SU-DHL-6 (cell line): ENCODE results near the gene TSSK3.
A peak's percentile ranks its signal among the peaks of the same experiment; 100 is the strongest.

Experiments used
- H2AFZ ChIP-seq: fragments of 200-600 bp; sonication (generic); 2 replicates; pipeline ENCODE4 v1.6.1; 2014; ENCODE audit warnings: low read depth, mild to moderate bottlenecking, moderate library complexity, mixed read lengths, antibody characterized with exemption, low read length; ENCODE audit not compliant: severe bottlenecking
- H3F3A ChIP-seq: fragments of 200-600 bp; shearing (Covaris generic); 2 replicates; pipeline ENCODE4 v1.6.0; 2016; ENCODE audit warnings: antibody characterized with exemption, mild to moderate bottlenecking; ENCODE audit not compliant: insufficient read depth
- H3K27ac ChIP-seq: fragments of 200-600 bp; sonication (generic); 2 replicates; pipeline ENCODE4 v1.5.1; 2016; ENCODE audit warnings: low read depth, mild to moderate bottlenecking, low read length, moderate library complexity, mixed read lengths
- H3K27me3 ChIP-seq: fragments of 200-600 bp; sonication (generic), shearing (Covaris generic); 2 replicates; pipeline ENCODE4 v1.6.0; 2014; ENCODE audit warnings: mild to moderate bottlenecking, low read length
- H3K36me3 ChIP-seq: fragments of 200-600 bp; sonication (generic); 2 replicates; pipeline ENCODE4 v1.6.1; 2014; ENCODE audit warnings: mild to moderate bottlenecking, low read length, mixed read lengths
- H3K4me2 ChIP-seq: fragments of 300-600, 200-600 bp; shearing (Covaris generic), sonication (generic); 2 replicates; pipeline ENCODE4 v1.6.0; 2014; ENCODE audit warnings: low read length, low read depth, mild to moderate bottlenecking; ENCODE audit not compliant: poor library complexity, severe bottlenecking
- H3K4me3 ChIP-seq: fragments of 200-600 bp; sonication (generic); 2 replicates; pipeline ENCODE4 v1.5.1; 2014; ENCODE audit warnings: antibody characterized with exemption, low read length, mild to moderate bottlenecking, mixed read lengths; ENCODE audit not compliant: insufficient read depth, poor library complexity, severe bottlenecking
- H3K79me2 ChIP-seq: fragments of 200-600 bp; sonication (generic); 2 replicates; pipeline ENCODE4 v1.6.1; 2014; ENCODE audit warnings: mild to moderate bottlenecking, low read length, moderate library complexity; ENCODE audit not compliant: insufficient read depth
- H3K9ac ChIP-seq: fragments of 200-600 bp; sonication (generic); 2 replicates; pipeline ENCODE4 v1.7.0; 2014; ENCODE audit warnings: mild to moderate bottlenecking, low read length
- H3K9me2 ChIP-seq: fragments of 200-600 bp; sonication (generic); replicated peaks from 2 replicates; pipeline ENCODE4 v1.6.1; 2014; ENCODE audit warnings: low read length; ENCODE audit not compliant: insufficient read depth
- H3K9me3 ChIP-seq: fragments of 200-600 bp; sonication (generic); 2 replicates; pipeline ENCODE4 v1.6.1; 2014; ENCODE audit warnings: low read length, mixed read lengths; ENCODE audit not compliant: insufficient read depth
- H4K20me1 ChIP-seq: fragments of 200-600 bp; sonication (generic); 2 replicates; pipeline ENCODE4 v1.6.1; 2014; ENCODE audit warnings: low read depth, mild to moderate bottlenecking, antibody characterized with exemption, low read length, moderate library complexity, mixed read lengths
- EZH2phosphoT487 ChIP-seq: fragments of 200-600 bp; sonication (generic), shearing (Covaris generic); conservative IDR thresholded peaks from 2 replicates; pipeline ENCODE4 v1.6.1; 2018; ENCODE audit warnings: mild to moderate bottlenecking, antibody characterized with exemption, low read length, moderate library complexity, mixed read lengths
- TF ChIP-seq, protein P1 (sequence below): fragments of 200-600 bp; sonication (generic); IDR thresholded peaks from one replicate; pipeline ENCODE4 v1.5.1; 2017; ENCODE audit warnings: antibody characterized with exemption, mild to moderate bottlenecking, low read length, moderate library complexity; ENCODE audit not compliant: insufficient read depth, poor library complexity, severe bottlenecking

Gene TSSK3

DNA sequence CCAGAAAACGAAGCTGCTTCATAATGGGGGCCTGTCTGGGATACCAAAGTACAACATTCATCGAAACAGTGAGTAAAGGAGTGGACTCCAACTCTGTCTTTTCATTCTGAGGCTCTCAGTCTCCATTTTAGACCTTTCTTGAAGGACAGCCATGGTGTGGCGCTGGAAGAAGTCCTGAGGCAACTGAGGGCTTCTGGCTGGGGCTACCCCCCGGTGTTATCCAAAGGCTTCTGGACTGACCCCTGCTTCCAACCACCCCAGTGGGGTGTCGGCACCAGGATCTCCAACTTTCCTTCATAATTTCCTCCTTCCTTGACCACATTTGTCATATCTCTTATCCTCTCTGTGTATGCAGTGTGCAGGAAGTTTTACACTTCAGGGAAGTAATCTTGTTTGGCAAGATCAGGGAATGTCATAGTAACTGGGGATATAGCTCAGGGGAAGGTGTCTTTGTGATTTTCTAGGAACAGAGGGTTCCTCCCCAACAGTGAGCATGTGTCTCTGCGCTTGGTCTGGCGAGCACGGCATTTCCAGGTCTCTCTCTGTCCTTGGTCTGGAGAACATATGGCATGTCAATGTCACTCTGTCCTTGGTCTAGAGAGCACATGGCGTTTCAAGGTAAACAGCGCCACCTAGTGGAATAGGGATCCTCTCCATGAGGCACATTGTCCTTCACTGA lies 51.3 kb downstream of the TSSK3 start:
- H3K27me3 ChIP-seq: no peaks in the 10 kb centered on the region

More for the DNA sequence above, 51.3 kb downstream of the TSSK3 start:
- Histone ChIP-seq H3K27ac (no peak overlapping the region), H3K4me3 (no peak overlapping the region), H3K36me3 (no peaks in the 10 kb centered on the region), H4K20me1 (no peaks in the 10 kb centered on the region), H3K4me2 (no peak overlapping the region), H3F3A (no peaks in the 10 kb centered on the region), H3K79me2 (no peaks in the 10 kb centered on the region), H3K9me2 (no peaks in the 10 kb centered on the region), H2AFZ (peak overlapping the region; percentile 36), H3K9ac (no peak overlapping the region), H3K9me3 (peaks cover 4% of the 10 kb centered on the region; the same call in 1 of the 2 replicates)
- TF ChIP-seq, protein P1, sequence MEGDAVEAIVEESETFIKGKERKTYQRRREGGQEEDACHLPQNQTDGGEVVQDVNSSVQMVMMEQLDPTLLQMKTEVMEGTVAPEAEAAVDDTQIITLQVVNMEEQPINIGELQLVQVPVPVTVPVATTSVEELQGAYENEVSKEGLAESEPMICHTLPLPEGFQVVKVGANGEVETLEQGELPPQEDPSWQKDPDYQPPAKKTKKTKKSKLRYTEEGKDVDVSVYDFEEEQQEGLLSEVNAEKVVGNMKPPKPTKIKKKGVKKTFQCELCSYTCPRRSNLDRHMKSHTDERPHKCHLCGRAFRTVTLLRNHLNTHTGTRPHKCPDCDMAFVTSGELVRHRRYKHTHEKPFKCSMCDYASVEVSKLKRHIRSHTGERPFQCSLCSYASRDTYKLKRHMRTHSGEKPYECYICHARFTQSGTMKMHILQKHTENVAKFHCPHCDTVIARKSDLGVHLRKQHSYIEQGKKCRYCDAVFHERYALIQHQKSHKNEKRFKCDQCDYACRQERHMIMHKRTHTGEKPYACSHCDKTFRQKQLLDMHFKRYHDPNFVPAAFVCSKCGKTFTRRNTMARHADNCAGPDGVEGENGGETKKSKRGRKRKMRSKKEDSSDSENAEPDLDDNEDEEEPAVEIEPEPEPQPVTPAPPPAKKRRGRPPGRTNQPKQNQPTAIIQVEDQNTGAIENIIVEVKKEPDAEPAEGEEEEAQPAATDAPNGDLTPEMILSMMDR: peak; percentile 56
- no peak for TF ChIP-seq EZH2phosphoT487
